Spleen (tissue), 11 donors: Measurements from ENCODE around the gene SOX11. TPM values are rescaled to one million over a fixed set of nuclear protein-coding genes. Genes with fewer than 3 reads are reported as not detected.

Experiments
- DNase-seq: peaks from one replicate; pipeline ENCODE4 v3.0.0-alpha.2; 2020
- H3K27ac ChIP-seq, 8 donors: fragments of 200-600 bp; sonication (generic) in 7 of 8; 1 replicate in 4 of 8; 2 replicates in 4 of 8; pipeline versions ENCODE4 v1.5.0 to v1.8.0; 2016 to 2021; ENCODE audit warnings: inconsistent platforms in 4 of 8, mild to moderate bottlenecking in 4 of 8, moderate library complexity in 1 of 8
- H3K27me3 ChIP-seq, 7 donors: fragments of 200-600 bp; sonication (generic) in 6 of 7; replicated peaks in 1 of 7; 1 replicate in 4 of 7; 2 replicates in 3 of 7; pipeline versions ENCODE4 v1.5.0 to v1.8.0; 2016 to 2021; ENCODE audit warnings: inconsistent platforms in 3 of 7, mild to moderate bottlenecking in 1 of 7
- H3K36me3 ChIP-seq, 6 donors: fragments of 200-600 bp; sonication (generic) in 5 of 6; 1 replicate in 4 of 6; 2 replicates in 2 of 6; pipeline versions ENCODE4 v1.5.0 to v1.8.0; 2016 to 2021; ENCODE audit warnings: inconsistent platforms in 2 of 6
- H3K4me1 ChIP-seq, 6 donors: fragments of 200-600 bp; sonication (generic) in 5 of 6; 1 replicate in 3 of 6; 2 replicates in 3 of 6; pipeline versions ENCODE4 v1.5.0 to v1.8.0; 2016 to 2021; ENCODE audit warnings: inconsistent platforms in 3 of 6
- H3K4me3 ChIP-seq, 8 donors: fragments of 200-600 bp; sonication (generic) in 7 of 8; 1 replicate in 4 of 8; 2 replicates in 4 of 8; pipeline versions ENCODE4 v1.5.0 to v1.8.0; 2016 to 2021; ENCODE audit warnings: inconsistent platforms in 4 of 8, mild to moderate bottlenecking in 4 of 8, moderate library complexity in 2 of 8
- H3K9me3 ChIP-seq, 8 donors: fragments of 200-600 bp; sonication (generic) in 7 of 8; 1 replicate in 4 of 8; 2 replicates in 4 of 8; pipeline versions ENCODE4 v1.5.0 to v1.8.0; 2016 to 2021; ENCODE audit warnings: inconsistent platforms in 4 of 8
- POLR2A ChIP-seq, 3 donors: fragments of 450-650 bp; IDR thresholded peaks; one replicate each; pipeline ENCODE4 v1.5.1; 2017; ENCODE audit warnings: antibody characterized with exemption in 3 of 3, mild to moderate bottlenecking in 1 of 3
- POLR2AphosphoS5 ChIP-seq, 3 donors: sonication (generic); formaldehyde crosslinking; IDR thresholded peaks; one replicate each; pipeline ENCODE4 v1.5.1; 2017; ENCODE audit warnings: antibody characterized with exemption in 3 of 3
- WGBS, 5 donors: extraction: QIAGEN DNeasy Blood & Tissue Kit in 3 of 5; methylation state at CpG; one replicate each; pipeline versions ENCODE4 v1.1.5 to v1.1.7; 2013 to 2018; 5-methylcytosine and 5-hydroxymethylcytosine counted together
- intact Hi-C: fragments of 100-400 bp; cut with DNase I; formaldehyde crosslinking; loops from one replicate; pipeline ENCODE4 v1.15.0; 2023; ENCODE audit warnings: low total_unique reads
- polyA plus RNA-seq, 3 donors: library from polyadenylated mRNA; stranded (reverse); fragments of 200-250 nt; gene quantifications; one replicate each; pipeline ENCODE4 v1.2.1, GENCODE V29; 2013
- total RNA-seq, 7 donors: library from RNA; depleted of rRNA in 3 of 7; stranded (reverse); fragments of >200 nt in 3 of 7; fragmentation: NEBNext Ultra II Directional in 4 of 7; extraction: Animal tissue kit (Norgen Biotek cat#: 25700) in 4 of 7; gene quantifications; one replicate each; pipeline versions ENCODE4 v1.1.0 to v1.2.1, GENCODE V29; 2016 to 2021
- TF ChIP-seq, protein P1 (sequence below), 11 experiments: fragments of 200-600 bp in 7 of 11; fragments of 450-650 bp in 4 of 11; sonication (generic) in 4 of 11; IDR thresholded peaks in 8 of 11; conservative IDR thresholded peaks in 3 of 11; 1 replicate in 7 of 11; 2 replicates in 4 of 11; pipeline versions ENCODE4 v1.4.0 to v1.8.0; 2016 to 2021; ENCODE audit warnings: antibody characterized with exemption in 11 of 11, inconsistent platforms in 4 of 11, mild to moderate bottlenecking in 1 of 11
- donor health status: healthy with polysubstance abuse.
- donor health status: DM: no; HTN: no; CAD: no; lungs with moderate emphysema.
- donor health status: DM: no; HTN: no; CAD: no.
- donor health status: Bipolar disorder and iron deficiency.
- donor health status: healthy.
- donor health status: DM: no; HTN: no; CAD: no.
- donor health status: DM: yes; HTN: yes; CAD: no.

The SOX11 gene
- total and polyA plus RNA-seq, 10 donors = 0.09 to 0.92 (median 0.29) TPM

DNA sequence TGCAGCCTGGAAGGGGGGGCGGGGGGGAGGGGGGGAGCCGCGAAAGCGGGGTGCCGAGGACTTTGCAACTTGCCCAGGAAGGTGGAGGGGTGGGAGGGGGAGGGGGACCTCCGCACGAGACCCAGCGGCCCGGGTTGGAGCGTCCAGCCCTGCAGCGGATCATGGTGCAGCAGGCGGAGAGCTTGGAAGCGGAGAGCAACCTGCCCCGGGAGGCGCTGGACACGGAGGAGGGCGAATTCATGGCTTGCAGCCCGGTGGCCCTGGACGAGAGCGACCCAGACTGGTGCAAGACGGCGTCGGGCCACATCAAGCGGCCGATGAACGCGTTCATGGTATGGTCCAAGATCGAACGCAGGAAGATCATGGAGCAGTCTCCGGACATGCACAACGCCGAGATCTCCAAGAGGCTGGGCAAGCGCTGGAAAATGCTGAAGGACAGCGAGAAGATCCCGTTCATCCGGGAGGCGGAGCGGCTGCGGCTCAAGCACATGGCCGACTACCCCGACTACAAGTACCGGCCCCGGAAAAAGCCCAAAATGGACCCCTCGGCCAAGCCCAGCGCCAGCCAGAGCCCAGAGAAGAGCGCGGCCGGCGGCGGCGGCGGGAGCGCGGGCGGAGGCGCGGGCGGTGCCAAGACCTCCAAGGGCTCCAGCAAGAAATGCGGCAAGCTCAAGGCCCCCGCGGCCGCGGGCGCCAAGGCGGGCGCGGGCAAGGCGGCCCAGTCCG, 540 bp downstream of the SOX11 start:
- peak; percentile 69 for DNase-seq
- WGBS, 5 donors = 3 to 12% (median 6%) methylated on average over 35 to 68 of the region's 69 CpGs
- no peaks in the 10 kb centered on the region for H3K36me3 ChIP-seq
- peak overlapping the region in 6 of 8 donors; percentile 6 to 62 (median 33) for H3K4me3 ChIP-seq
- TF ChIP-seq POLR2A (IDR thresholded peaks at IDR 0.05) = no peak
- TF ChIP-seq, protein P1, sequence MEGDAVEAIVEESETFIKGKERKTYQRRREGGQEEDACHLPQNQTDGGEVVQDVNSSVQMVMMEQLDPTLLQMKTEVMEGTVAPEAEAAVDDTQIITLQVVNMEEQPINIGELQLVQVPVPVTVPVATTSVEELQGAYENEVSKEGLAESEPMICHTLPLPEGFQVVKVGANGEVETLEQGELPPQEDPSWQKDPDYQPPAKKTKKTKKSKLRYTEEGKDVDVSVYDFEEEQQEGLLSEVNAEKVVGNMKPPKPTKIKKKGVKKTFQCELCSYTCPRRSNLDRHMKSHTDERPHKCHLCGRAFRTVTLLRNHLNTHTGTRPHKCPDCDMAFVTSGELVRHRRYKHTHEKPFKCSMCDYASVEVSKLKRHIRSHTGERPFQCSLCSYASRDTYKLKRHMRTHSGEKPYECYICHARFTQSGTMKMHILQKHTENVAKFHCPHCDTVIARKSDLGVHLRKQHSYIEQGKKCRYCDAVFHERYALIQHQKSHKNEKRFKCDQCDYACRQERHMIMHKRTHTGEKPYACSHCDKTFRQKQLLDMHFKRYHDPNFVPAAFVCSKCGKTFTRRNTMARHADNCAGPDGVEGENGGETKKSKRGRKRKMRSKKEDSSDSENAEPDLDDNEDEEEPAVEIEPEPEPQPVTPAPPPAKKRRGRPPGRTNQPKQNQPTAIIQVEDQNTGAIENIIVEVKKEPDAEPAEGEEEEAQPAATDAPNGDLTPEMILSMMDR (IDR thresholded peaks at IDR 0.05 in 8 of 11, conservative IDR thresholded peaks at IDR 0.05 in 3 of 11) = no peak
- TF ChIP-seq POLR2AphosphoS5 (IDR thresholded peaks at IDR 0.05) = no peak
- peaks cover 17 to 55% (median 41%) of the 10 kb centered on the region in 6 donors for H3K4me1 ChIP-seq
- intact Hi-C loops = no loop called here
- peaks cover 0 to 20% (median 0%) of the 10 kb centered on the region in 8 donors for H3K9me3 ChIP-seq
- peaks cover 0 to 88% (median 74%) of the 10 kb centered on the region in 7 donors for H3K27me3 ChIP-seq
- no peak overlapping the region for H3K27ac ChIP-seq

DNA sequence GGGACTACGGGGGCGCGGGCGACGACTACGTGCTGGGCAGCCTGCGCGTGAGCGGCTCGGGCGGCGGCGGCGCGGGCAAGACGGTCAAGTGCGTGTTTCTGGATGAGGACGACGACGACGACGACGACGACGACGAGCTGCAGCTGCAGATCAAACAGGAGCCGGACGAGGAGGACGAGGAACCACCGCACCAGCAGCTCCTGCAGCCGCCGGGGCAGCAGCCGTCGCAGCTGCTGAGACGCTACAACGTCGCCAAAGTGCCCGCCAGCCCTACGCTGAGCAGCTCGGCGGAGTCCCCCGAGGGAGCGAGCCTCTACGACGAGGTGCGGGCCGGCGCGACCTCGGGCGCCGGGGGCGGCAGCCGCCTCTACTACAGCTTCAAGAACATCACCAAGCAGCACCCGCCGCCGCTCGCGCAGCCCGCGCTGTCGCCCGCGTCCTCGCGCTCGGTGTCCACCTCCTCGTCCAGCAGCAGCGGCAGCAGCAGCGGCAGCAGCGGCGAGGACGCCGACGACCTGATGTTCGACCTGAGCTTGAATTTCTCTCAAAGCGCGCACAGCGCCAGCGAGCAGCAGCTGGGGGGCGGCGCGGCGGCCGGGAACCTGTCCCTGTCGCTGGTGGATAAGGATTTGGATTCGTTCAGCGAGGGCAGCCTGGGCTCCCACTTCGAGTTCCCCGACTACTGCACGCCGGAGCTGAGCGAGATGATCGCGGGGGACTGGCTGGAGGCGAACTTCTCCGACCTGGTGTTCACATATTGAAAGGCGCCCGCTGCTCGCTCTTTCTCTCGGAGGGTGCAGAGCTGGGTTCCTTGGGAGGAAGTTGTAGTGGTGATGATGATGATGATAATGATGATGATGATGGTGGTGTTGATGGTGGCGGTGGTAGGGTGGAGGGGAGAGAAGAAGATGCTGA, 1.4 kb downstream of the SOX11 start:
- TF ChIP-seq POLR2A (IDR thresholded peaks at IDR 0.05) (no peak), POLR2AphosphoS5 (IDR thresholded peaks at IDR 0.05) (no peak)
- TF ChIP-seq, protein P1 (IDR thresholded peaks at IDR 0.05 in 8 of 11, conservative IDR thresholded peaks at IDR 0.05 in 3 of 11) = no peak
- no peak overlapping the region for H3K27ac ChIP-seq
- peaks cover 0 to 20% (median 0%) of the 10 kb centered on the region in 8 donors for H3K9me3 ChIP-seq
- peak; percentile 73 for DNase-seq
- 4 to 36% (median 5%) methylated on average over 52 to 102 of the region's 102 CpGs for WGBS, 5 donors
- intact Hi-C loops = no loop called here
- no peaks in the 10 kb centered on the region for H3K36me3 ChIP-seq
- peaks cover 0 to 96% (median 82%) of the 10 kb centered on the region in 7 donors for H3K27me3 ChIP-seq
- peaks cover 17 to 55% (median 41%) of the 10 kb centered on the region in 6 donors for H3K4me1 ChIP-seq
- peak overlapping the region in 6 of 8 donors; percentile 6 to 62 (median 31) for H3K4me3 ChIP-seq

DNA sequence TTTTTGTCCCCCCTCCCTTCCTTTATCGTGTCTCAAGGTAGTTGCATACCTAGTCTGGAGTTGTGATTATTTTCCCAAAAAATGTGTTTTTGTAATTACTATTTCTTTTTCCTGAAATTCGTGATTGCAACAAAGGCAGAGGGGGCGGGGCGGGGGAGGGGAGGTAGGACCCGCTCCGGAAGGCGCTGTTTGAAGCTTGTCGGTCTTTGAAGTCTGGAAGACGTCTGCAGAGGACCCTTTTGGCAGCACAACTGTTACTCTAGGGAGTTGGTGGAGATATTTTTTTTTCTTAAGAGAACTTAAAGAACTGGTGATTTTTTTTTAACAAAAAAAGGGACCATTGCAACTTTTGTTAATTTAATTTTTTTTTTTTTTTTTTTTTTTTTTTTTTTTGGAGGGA, 2.1 kb downstream of the SOX11 start:
- Histone ChIP-seq H3K9me3 (peaks cover 0 to 20% (median 0%) of the 10 kb centered on the region in 8 donors), H3K27ac (no peak overlapping the region), H3K36me3 (no peaks in the 10 kb centered on the region), H3K4me3 (no peak overlapping the region), H3K4me1 (peaks cover 17 to 55% (median 41%) of the 10 kb centered on the region in 6 donors), H3K27me3 (peaks cover 0 to 100% (median 82%) of the 10 kb centered on the region in 7 donors)
- 8 to 12% (median 10%) methylated on average over 9 of the region's 9 CpGs for WGBS, 5 donors
- intact Hi-C loops = no loop called here
- TF ChIP-seq POLR2A (IDR thresholded peaks at IDR 0.05) (no peak), POLR2AphosphoS5 (IDR thresholded peaks at IDR 0.05) (no peak)
- DNase-seq = no peak

DNA sequence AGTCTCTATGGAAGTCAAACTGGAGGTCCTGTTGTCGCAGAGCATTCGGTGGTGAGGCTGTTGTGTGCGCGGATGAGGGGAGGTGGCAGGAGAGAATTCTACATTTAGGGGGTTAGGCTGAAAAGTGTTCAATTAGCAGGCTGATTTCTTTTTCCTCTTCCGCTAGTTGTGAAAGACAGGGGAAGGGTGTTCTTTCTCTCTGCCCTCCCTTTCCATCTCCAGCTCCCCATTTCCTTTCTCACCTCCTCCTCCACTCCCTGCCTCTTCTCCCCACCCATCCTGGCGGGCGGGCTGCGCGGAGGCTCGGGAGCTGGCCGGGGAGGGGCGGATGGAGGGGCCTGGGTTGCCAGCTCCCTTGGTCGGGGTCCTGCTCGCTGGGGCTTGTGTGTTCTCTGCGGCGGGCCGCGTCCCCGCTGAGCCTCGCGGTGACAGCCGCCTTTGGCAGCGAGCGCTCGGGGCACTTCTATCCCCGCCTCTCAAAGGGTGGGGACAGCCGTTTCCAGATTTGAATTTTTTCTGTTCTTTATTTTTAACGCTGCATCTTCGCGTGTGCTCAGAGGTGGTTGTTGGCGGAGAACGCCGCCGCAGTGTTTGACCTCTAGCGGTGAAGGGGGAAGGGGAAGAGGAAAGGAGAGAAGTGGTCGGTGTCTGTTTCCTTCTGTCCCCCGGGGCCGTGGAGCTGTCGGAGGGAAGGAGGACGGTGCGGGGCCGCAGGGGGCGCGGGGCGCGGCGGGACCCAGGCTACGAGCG, 3.6 kb downstream of the SOX11 start:
- 4 to 7% (median 4%) methylated on average over 43 to 49 of the region's 49 CpGs for WGBS, 5 donors
- intact Hi-C loops = no loop called here
- TF ChIP-seq POLR2A (IDR thresholded peaks at IDR 0.05) = no peak
- TF ChIP-seq, protein P1 (IDR thresholded peaks at IDR 0.05 in 8 of 11, conservative IDR thresholded peaks at IDR 0.05 in 3 of 11) = no peak
- peak; percentile 32 to 53 (median 41) for TF ChIP-seq POLR2AphosphoS5 (IDR thresholded peaks at IDR 0.05)
- Histone ChIP-seq H3K9me3 (peaks cover 0 to 20% (median 0%) of the 10 kb centered on the region in 8 donors), H3K4me1 (peaks cover 17 to 55% (median 41%) of the 10 kb centered on the region in 6 donors), H3K27me3 (peaks cover 0 to 100% (median 77%) of the 10 kb centered on the region in 7 donors), H3K36me3 (no peaks in the 10 kb centered on the region), H3K4me3 (peak overlapping the region in 7 of 8 donors; percentile 28 to 65 (median 39)), H3K27ac (peak overlapping the region in 6 of 8 donors; percentile 33 to 77 (median 62))
- no peak for DNase-seq
